HUDEP-2 (cell line): ENCODE results near the gene PDC.
"Not testable (repeated sequence)": the region's sequence is repeated elsewhere in the genome, so short reads cannot be mapped to it uniquely, and the experiment has no call there.

Experiments used
- DNase-seq, 76 experiments: peaks; one replicate each; lab custom pipeline; 2025; ENCODE audit not compliant: unreplicated experiment in 76 of 76; lab: John Stamatoyannopoulos, UW

Gene PDC

GRCh38 chr1:186473047-186473446 is 12.1 kb upstream of the PDC start:
- no peak for DNase-seq

DNA sequence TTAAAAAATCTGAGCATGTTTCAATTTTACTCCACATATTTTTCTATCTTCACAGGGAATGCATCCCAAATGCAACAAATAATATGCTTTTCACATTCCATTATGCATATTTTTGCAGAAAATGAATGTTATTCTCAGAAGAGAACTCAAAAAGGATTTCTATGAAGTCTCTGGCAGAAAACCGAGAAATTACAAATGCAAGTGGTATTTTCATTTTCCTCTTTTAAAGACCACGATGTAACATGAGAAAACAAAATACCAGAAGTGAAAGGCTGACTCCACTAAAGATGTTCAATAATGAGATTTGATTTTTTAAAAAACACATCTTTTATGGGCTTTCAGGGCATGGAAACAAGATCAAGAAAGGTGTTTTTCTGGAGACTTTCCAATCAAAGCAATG is 5.0 kb upstream of the PDC start:
- DNase-seq: no peak

- DNase-seq: not testable (repeated sequence)
Measured at GRCh38 chr1:186465491-186465890, 4.6 kb upstream of the PDC start.

- DNase-seq: peak in 7 of 76 experiments; percentile 6 to 40 (median 16)
Measured at GRCh38 chr1:186463926-186464325, 3.0 kb upstream of the PDC start.

DNA sequence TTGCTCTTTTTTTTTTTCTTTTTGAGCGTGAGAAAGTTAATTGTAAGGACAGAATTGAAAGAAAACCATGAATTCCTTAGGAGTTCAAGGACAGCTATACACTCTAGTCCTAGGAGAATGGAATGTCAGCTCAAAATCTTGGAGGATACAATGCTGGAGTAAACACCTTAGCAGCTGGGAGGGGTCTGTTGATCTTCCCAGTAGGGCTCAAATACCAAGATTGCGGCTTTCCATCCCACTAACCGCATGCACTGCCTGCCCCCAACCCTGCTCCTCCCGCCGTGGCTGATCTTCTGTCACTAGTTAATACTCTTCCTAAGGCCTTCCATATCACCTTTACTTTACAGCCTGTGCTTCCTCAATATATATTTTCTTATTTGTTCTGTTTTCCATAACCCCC is 2.6 kb upstream of the PDC start:
- DNase-seq: no peak

DNA sequence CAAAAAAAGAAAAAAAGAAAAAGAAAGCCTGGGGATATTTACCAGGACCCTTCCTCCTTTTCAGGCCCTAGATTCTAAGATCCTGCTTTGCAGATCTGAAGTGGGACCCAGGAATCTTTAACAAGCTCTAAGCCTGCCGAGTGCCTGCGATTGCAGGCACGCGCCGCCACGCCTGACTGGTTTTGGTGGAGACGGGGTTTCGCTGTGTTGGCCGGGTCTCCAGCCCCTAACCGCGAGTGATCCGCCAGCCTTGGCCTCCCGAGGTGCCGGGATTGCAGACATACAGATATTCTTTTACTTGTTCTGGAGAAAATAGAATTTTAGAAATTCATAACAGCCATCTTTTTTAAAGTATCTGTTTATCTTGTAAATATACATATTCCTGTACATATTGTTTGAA is 1.8 kb downstream of the PDC start:
- DNase-seq: not testable (repeated sequence)

DNA sequence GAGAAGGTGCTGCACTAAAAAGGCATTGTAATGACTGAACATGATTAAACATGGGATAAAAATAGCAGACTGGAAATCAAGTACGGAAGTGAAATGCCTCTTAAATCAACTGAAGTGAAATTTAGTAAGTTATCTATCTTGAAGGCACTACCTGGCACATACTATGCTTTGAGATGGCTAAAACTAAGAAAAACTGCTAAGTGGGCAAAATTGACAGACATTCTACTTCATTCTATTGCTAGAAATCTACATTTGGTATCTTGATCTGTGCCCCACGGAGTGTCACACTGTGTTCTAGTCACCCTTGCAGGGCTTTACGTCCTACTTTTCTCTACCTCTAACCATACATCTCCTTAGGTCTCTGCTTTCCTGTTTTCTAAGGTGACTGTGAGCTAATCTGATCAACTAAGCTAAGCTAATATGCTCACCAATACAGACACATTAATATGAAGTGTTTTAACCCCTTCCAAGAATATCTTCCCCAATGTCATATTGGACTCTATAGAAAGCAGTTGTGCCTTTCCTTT is 4.1 kb downstream of the PDC start:
- DNase-seq: no peak

DNA sequence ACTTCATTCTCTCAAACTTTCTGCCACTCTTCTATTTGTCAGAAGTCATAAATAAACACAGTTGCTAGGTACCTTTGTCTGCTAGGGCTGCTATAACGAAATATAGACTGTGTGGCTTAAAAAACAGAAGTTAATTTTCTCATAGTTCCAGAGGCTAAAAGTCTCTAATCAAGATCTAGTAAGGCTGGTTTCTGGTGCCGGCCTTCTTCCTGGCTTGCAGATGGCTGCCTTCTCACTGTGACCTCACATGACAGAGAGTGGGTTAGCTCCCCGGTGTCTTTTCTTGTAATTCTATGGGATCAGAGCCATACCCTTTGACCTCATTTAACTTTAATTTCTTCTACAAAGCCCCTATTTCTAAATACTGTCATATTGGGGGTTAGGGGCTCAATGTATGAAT is 5.9 kb downstream of the PDC start:
- no peak for DNase-seq

GRCh38 chr1:186446152-186446551 is 14.8 kb downstream of the PDC start:
- no peak for DNase-seq

- no peak for DNase-seq
Measured at GRCh38 chr1:186443638-186444037, 17.3 kb downstream of the PDC start.

DNA sequence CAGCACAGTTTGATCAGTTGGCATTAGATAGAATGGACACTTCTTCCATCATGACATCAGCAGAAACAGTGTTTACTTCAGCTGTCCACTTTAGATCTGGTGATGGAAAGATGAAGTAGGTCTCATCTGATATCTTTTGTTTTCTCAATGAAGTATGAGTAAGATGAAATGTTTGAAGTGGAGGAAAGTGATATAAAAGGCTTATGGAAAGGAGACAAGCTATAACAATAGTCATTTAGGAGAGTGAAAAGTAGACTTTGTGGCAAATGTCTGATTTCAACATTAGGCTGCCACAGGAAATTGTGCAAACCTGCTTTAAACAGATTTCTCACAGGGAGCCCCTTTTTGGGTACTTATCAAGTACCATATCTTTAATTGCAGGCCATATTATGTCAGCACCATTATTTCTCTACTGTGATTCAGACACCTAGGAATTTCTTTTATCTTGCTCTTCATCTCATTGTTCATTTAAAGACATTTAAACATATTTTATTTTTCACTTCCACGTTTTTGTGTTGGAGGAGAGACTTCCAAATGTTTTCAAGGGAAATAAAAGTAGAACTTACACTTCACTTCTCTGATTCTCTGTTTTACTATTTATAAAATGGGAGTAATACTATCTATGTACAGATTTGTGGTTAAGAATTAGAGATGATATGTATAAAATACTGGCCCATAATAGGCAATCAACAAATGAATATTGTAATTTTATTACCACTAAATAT is 18.1 kb downstream of the PDC start:
- DNase-seq: no peak

GRCh38 chr1:186440584-186440983 is 20.3 kb downstream of the PDC start:
- no peak for DNase-seq

DNA sequence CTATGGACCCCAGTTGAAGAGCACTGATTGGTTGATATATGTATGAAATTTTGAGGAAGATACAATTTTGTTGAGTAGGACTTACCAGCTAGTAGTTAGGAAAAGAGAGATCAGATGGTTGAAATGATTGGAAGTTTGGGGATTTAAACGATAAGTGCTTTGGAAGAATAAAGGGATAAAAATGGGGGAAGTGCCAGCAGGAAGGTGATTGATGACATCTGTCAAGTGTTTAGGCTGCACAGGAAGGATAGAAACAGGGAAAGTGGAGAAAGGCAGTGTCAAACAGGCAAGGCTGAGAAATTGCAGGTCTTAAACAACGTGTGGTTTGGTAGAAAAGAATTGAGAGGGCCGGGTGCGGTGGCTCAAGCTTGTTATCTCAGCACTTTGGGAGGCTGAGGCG is 22.3 kb downstream of the PDC start:
- DNase-seq: no peak

GRCh38 chr1:186435336-186435735 is 25.6 kb downstream of the PDC start:
- no peak for DNase-seq

DNA sequence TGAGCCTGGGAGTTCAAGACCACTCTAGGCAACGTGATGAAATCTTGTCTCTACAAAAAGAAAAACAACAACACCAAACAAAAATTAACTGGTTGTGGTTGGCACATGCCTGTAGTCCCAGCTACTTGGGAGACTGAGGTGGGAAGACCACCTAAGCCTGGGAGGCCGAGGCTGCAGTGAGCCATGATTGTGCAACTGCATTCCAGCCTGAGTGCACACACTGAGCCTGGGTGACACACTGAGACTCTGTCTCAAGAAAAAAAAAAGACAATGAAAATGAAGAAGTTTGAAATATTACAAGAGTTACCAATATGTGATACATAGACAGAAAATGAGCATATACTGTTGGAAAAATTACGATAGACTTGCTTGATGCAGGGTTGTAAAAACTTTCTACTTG is 31.9 kb downstream of the PDC start:
- no peak for DNase-seq

DNA sequence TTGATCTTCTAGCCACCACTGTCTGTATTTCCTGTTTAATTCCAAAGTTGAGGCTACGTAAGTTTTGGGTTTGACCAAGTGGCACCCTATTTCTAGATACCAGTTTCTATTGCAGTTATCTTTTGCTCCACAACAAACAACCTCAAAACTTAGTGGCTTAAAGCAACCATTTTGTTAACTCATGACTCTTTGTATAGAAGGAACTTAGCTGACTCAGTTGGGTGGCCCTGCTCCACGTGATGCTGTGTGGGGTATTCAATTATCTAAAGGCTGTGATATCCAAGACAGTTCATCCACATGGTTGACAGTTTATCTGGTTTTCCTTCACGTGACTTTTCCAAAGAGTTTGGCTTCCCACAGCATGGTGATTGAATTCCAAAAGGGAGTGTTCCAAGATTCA is 34.8 kb downstream of the PDC start:
- no peak for DNase-seq

GRCh38 chr1:186424539-186424938 is 36.4 kb downstream of the PDC start:
- DNase-seq: peak in 71 of 76 experiments; percentile 3 to 86 (median 56)

DNA sequence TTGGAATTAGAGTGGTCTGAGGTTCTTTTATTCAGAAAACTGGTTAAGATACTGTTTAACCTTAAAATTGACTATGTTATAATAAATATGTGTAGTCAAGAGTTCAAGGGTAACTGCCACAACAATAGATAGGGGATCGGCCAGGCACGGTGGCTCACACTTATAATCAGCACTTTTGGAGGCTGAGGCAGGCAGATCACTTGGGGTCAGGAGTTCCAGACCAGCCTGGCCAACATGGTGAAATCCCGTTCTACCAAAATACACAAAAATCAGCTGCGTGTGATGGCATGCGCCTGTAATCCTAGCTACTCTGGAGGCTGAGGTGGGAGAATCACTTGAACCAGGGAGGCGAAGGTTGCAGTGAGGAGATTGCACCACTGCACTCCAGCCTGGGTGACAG is 39.5 kb downstream of the PDC start:
- DNase-seq: no peak

DNA sequence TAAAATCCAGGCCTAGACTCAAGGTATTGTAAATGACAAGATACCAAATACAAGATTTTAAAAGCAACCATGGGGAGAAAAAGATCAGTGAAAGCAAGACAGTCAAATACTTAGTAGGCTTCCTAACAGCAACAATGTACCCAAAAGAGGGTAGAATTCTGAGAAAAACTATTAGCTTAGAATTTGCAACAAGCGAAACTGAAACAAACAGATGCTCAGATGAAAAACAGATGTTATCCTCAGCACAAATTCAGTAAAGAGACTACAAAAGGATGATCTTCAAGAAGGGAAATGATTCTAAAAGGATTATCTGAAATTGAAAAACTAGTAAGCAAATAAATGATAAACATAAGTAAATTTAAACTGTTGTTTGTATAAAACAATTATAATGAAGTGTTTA is 40.0 kb downstream of the PDC start:
- no peak for DNase-seq

- no peak for DNase-seq
Measured at GRCh38 chr1:186420311-186420710, 40.6 kb downstream of the PDC start.

DNA sequence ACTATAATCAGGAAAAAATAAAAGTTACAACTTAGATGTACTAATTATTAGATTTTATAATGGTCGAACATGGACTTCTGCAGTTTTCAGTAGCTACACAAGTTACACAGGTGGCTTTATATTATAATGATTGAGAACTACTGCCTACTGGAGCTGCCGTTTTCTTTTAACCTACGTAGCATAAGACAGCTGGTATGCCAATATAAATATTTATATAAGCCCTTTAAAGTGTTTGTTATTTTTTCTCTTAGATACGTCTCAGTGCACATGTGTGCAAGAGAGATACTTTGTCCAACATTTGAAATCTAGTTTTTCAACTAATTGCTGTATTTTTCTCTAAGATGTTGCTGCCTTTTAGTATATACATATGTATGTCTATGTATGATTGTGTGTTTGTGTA is 42.4 kb downstream of the PDC start:
- no peak for DNase-seq

DNA sequence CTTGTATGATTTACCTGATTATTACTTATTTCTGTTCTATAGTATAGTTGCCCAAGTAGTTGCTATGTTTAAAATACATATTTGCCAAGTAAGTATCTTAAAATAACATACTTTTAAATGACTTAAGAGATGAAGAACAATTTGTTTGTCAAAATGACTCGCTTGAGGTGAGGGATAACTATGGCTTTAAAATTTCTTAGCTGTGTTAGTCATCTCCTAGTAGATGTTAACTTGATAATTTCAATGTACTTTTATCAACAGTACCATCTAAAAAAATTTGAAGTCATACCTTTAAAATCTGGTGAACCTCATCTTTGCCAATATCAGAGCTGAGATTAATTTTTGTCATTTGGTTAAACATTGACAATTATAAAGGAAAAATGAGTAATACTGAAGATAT is 47.6 kb downstream of the PDC start:
- no peak for DNase-seq

DNA sequence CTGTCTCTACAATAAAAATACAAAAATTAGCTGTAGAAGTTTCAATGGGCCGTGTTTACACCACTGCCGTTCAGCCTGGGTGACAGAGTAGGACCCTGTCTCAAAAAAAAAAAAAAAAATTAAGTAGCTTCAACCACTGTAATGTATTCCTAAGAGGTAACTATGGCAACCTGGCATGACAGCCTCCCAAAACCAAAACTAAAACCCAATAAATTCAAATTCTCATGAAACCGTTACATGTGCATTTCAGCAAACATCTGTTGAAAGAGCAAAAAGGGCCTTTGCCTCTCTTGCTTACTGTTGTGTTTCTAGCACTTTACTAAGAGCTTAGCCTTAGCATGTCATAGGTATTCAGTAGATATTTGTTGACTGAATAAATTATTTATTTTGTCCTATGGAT is 51.8 kb downstream of the PDC start:
- no peak for DNase-seq
